ENCODE data around the gene SMIM33. TPM values are rescaled to one million over a fixed set of nuclear protein-coding genes. Genes with fewer than 3 reads are reported as not detected.

SMIM33 gene
- total RNA-seq, 1 donor from 2014 or later = not detected

- Histone ChIP-seq H3K27me3 (no peaks in the 10 kb centered on the region), H3K36me3 (no peaks in the 10 kb centered on the region), H3K27ac (no peak overlapping the region), H3K4me3 (no peak overlapping the region), H3K4me1 (no peaks in the 10 kb centered on the region), H3K9me3 (no peaks in the 10 kb centered on the region)
- no peak for TF ChIP-seq CTCF (IDR thresholded peaks at IDR 0.05)
- intact Hi-C loops (cut with DNase I) = no loop called here
- DNase-seq (ENCODE audit: low spot score in 2 of 2) = no peak
These were observed 16.1 kb upstream of the SMIM33 start for GRCh38 chr5:139454568-139455290.

DNA sequence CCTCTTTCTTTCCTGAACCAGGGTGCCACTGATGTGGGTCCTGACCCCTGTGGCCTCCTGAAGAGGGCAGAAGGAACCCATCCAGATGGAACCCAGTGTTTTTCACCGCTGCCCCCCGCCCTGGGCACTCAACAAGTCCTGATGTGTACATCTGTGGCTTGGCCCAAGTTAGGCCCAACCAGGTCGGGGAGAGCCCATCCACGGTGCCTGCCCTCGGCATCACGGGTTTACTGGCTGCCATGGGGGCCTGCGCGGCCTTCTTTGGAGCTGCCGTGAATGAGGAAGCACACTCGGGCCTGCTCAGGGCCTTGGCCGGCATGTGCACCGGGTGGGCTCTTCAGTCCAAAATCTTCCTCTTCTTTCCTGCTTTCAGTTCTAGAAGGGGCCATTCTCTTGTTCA lies 14.0 kb upstream of the SMIM33 start:
- Histone ChIP-seq H3K4me1 (no peaks in the 10 kb centered on the region), H3K27me3 (no peaks in the 10 kb centered on the region), H3K36me3 (no peaks in the 10 kb centered on the region), H3K9me3 (no peaks in the 10 kb centered on the region), H3K27ac (no peak overlapping the region), H3K4me3 (no peak overlapping the region)
- intact Hi-C loops (cut with DNase I) = no loop called here
- no peak for TF ChIP-seq CTCF (IDR thresholded peaks at IDR 0.05)
- DNase-seq (ENCODE audit: low spot score in 2 of 2) = no peak

GRCh38 chr5:139457241-139457640 lies 13.6 kb upstream of the SMIM33 start:
- Histone ChIP-seq H3K27me3 (no peaks in the 10 kb centered on the region), H3K36me3 (no peaks in the 10 kb centered on the region), H3K4me1 (no peaks in the 10 kb centered on the region), H3K9me3 (no peaks in the 10 kb centered on the region), H3K4me3 (no peak overlapping the region), H3K27ac (no peak overlapping the region)
- no peak for DNase-seq (ENCODE audit: low spot score in 2 of 2)
- intact Hi-C loops (cut with DNase I) = no loop called here
- no peak for TF ChIP-seq CTCF (IDR thresholded peaks at IDR 0.05)

DNA sequence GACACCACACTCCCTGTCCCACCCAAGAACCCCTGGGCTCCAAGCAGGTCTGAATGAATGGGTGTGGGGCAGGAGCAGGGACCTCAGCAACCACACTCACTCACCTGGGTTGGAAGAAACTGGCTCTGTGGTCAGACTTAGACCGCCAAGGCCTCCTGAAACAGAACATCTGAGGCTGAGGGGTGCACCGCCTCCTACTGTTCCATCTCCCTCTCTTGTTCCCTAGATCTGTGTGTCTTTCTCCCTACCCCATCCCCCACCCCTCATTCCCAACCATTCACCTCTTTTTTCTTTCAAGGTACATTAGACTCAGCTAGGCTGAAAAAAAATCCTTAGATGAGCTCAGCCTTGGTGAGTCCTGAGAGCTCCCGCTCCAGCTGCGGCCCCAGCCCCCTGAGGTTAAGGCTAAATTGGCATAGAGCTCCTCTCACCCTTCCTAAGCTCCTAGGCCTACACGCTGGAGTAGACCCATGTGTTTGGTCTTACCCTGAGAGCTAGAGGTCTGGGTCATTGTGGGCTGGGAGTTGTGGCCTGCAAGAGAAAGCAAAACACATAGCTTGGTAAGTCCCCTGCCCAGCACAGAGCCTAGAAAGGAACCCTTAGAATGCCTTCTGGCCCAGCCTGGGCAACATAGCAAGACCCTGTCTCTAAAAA lies 13.0 kb upstream of the SMIM33 start:
- Histone ChIP-seq H3K27me3 (no peaks in the 10 kb centered on the region), H3K4me1 (no peaks in the 10 kb centered on the region), H3K4me3 (no peak overlapping the region), H3K36me3 (no peaks in the 10 kb centered on the region), H3K9me3 (no peaks in the 10 kb centered on the region), H3K27ac (no peak overlapping the region)
- intact Hi-C loops (cut with DNase I) = no loop called here
- TF ChIP-seq CTCF (IDR thresholded peaks at IDR 0.05) = no peak
- DNase-seq (ENCODE audit: low spot score in 2 of 2) = no peak

DNA sequence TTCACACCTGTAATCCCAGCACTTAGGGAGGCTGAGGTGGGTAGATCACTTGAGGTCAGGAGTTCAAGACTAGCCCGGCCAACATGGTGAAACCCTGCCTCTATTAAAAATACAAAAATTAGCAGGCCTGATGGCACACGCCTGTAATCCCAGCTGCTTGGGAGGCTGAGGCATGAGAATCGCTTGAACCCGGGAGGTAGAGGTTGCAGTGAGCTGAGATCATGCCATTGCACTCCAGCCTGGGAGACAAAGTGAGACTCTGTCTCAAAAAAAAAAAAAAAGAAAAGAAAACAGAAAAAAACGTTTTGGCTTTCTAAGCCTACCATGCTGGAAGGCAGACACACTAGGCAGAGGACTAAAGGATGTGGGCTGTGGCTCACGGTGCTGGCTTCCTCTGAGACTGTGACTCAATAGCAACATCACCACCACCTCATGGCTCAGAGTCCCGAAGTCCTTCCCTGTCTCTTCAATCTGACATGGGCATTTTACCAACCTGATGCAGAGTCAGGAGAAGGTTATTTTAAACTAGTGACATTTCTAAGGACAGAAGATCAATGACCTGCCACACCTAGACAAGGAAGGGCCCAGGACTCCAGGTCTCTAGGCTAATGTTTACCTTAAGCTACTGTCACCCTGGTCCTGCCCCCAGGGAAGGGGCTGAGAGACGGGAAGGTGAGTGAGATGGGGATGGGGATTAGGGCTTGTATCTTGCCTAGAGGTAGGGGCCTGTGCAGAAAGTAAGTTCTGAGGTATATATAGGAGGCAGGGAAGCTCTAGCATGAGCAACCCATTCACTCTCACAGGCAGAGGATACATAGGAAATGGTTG lies 12.0 kb upstream of the SMIM33 start:
- Histone ChIP-seq H3K27ac (no peak overlapping the region), H3K9me3 (no peaks in the 10 kb centered on the region), H3K36me3 (no peaks in the 10 kb centered on the region), H3K4me1 (no peaks in the 10 kb centered on the region), H3K27me3 (no peaks in the 10 kb centered on the region), H3K4me3 (no peak overlapping the region)
- intact Hi-C loops (cut with DNase I) = no loop called here
- TF ChIP-seq CTCF (IDR thresholded peaks at IDR 0.05) = no peak
- peak in 1 of 2 donors; percentile 39 for DNase-seq (ENCODE audit: low spot score in 2 of 2)

Measured in ascending aorta (tissue), 2 donors.